ENCODE data around the gene TEDC2. TPM values are rescaled to one million over a fixed set of nuclear protein-coding genes. Genes with fewer than 3 reads are reported as not detected.

Gene TEDC2
- total and polyA plus RNA-seq, 10 of the 15 experiments (the other 5 are each of a cell fraction or from before 2014, with no cell fraction given): 0.23 to 47.9 (median 19.1) TPM

GRCh38 chr16:2475413-2476344 lies 15.8 kb downstream of the TEDC2 start:
- RAD21 ChIA-PET (ENCODE audit: unreplicated experiment): interaction anchor here (0.6 to 1.8 kb wide), 4 partner anchors 11 to 129 kb away, joined by 5 to 8 read pairs (median 6); partner anchors contain the start of genes CCNF and TEDC2
- H3K4me3 ChIP-seq: peak overlapping the region; percentile 71
- POLR2A ChIA-PET: interaction anchor here (0.6 to 1.1 kb wide), 5 partner anchors 10 to 163 kb away, joined by 3 to 8 read pairs (median 6); no protein-coding TSS in a partner anchor
- no peaks in the 10 kb centered on the region for H3K79me2 ChIP-seq (ENCODE audit: control insufficient read depth, insufficient read depth, low read length)
- SMC1A ChIA-PET (ENCODE audit: uncharacterized antibody, unreplicated experiment): no interaction called here
- WGBS (ENCODE audit: insufficient coverage, insufficient replicate concordance, low lambda C conversion rate, missing lambda C conversion rate): 23% methylated on average over 40 of the region's 55 CpGs
- H2AFZ ChIP-seq (ENCODE audit: control insufficient read depth, low read depth, low read length): peak overlapping the region; percentile 63
- H3K4me1 ChIP-seq (ENCODE audit: control insufficient read depth, insufficient read depth, low read length): peaks cover 12% of the 10 kb centered on the region
- 0 out of 2 replicates have a peak, but pooled peaks have one; percentile 39 for TF ChIP-seq TCF12 (IDR thresholded peaks at IDR 0.05; ENCODE audit: low read depth, low read length)
- TF ChIP-seq SUZ12 (IDR thresholded peaks at IDR 0.05; ENCODE audit: unreplicated experiment): no peak
- 0 out of 2 replicates have a peak, but pooled peaks have one; percentile 26 for TF ChIP-seq NR2C1 (IDR thresholded peaks at IDR 0.05)
- TF ChIP-seq NR2F1 (conservative IDR thresholded peaks at IDR 0.05): 0 out of 2 replicates have a peak, but pooled peaks have one; percentile 15
- no peak for DNase-seq (ENCODE audit: low read depth, low spot score)
- CTCF ChIA-PET: interaction anchor here (0.8 to 1.6 kb wide), 5 partner anchors 11 to 45 kb away, joined by 3 to 8 read pairs (median 4); partner anchors contain the start of gene TEDC2
- peak overlapping the region; percentile 65; the same call in 1 of the 2 replicates for H3K9ac ChIP-seq (ENCODE audit: control insufficient read depth, insufficient read depth, low read length)
- no peaks in the 10 kb centered on the region for H3K36me3 ChIP-seq (ENCODE audit: control insufficient read depth in 2 of 2, insufficient read depth in 2 of 2, low read length in 1 of 2)
- H4K20me1 ChIP-seq (ENCODE audit: control insufficient read depth, insufficient read depth): no peaks in the 10 kb centered on the region
- no peaks in the 10 kb centered on the region for H3K9me3 ChIP-seq (replicated peaks; ENCODE audit: control insufficient read depth, insufficient read depth, low read length)
- ATAC-seq: 0 out of 3 replicates have a peak, but pooled peaks have one; percentile 7
- in situ Hi-C loops (cut with MboI): no loop called here
- peak overlapping the region; percentile 86 for H3K4me2 ChIP-seq (ENCODE audit: control insufficient read depth, insufficient read depth)
- no peak for FAIRE-seq
- intact Hi-C loops (cut with micrococcal nuclease; ENCODE audit: unreplicated experiment): no loop called here
- no TSS peak for BruUV-seq (replicated peaks)
- no peaks in the 10 kb centered on the region for H3K27me3 ChIP-seq (replicated peaks in 1 of 2; ENCODE audit: control insufficient read depth in 2 of 2, insufficient read depth in 2 of 2, low read length in 1 of 2)
- H3K27ac ChIP-seq (ENCODE audit: control insufficient read depth, insufficient read depth): no peak overlapping the region

- ATAC-seq (no peak), FAIRE-seq (no peak), DNase-seq (ENCODE audit: low read depth, low spot score) (no peak)
- H3K9me3 ChIP-seq (replicated peaks; ENCODE audit: control insufficient read depth, insufficient read depth, low read length): no peaks in the 10 kb centered on the region
- POLR2A ChIA-PET: no interaction called here
- H3K4me3 ChIP-seq: no peak overlapping the region
- intact Hi-C loops (cut with micrococcal nuclease; ENCODE audit: unreplicated experiment): no loop called here
- H3K4me1 ChIP-seq (ENCODE audit: control insufficient read depth, insufficient read depth, low read length): peaks cover 12% of the 10 kb centered on the region
- H3K9ac ChIP-seq (ENCODE audit: control insufficient read depth, insufficient read depth, low read length): no peak overlapping the region
- no peaks in the 10 kb centered on the region for H3K27me3 ChIP-seq (replicated peaks in 1 of 2; ENCODE audit: control insufficient read depth in 2 of 2, insufficient read depth in 2 of 2, low read length in 1 of 2)
- BruUV-seq (replicated peaks): no TSS peak
- no peak overlapping the region for H3K27ac ChIP-seq (ENCODE audit: control insufficient read depth, insufficient read depth)
- SMC1A ChIA-PET (ENCODE audit: uncharacterized antibody, unreplicated experiment): no interaction called here
- RAD21 ChIA-PET (ENCODE audit: unreplicated experiment): no interaction called here
- no peak overlapping the region for H2AFZ ChIP-seq (ENCODE audit: control insufficient read depth, low read depth, low read length)
- H3K4me2 ChIP-seq (ENCODE audit: control insufficient read depth, insufficient read depth): no peak overlapping the region
- no peaks in the 10 kb centered on the region for H3K79me2 ChIP-seq (ENCODE audit: control insufficient read depth, insufficient read depth, low read length)
- in situ Hi-C loops (cut with MboI): no loop called here
- no peaks in the 10 kb centered on the region for H4K20me1 ChIP-seq (ENCODE audit: control insufficient read depth, insufficient read depth)
- H3K36me3 ChIP-seq (ENCODE audit: control insufficient read depth in 2 of 2, insufficient read depth in 2 of 2, low read length in 1 of 2): no peaks in the 10 kb centered on the region
- CTCF ChIA-PET: interaction anchor here (2.3 kb wide), 1 partner anchor 11 kb away, joined by 10 read pairs; no protein-coding TSS in a partner anchor
- WGBS (ENCODE audit: insufficient coverage, insufficient replicate concordance, low lambda C conversion rate, missing lambda C conversion rate): 99% methylated on average over 9 of the region's 9 CpGs
- TF ChIP-seq E2F4 (IDR thresholded peaks at IDR 0.05; ENCODE audit: low read depth, low read length): no peak
- no peak for TF ChIP-seq REST (IDR thresholded peaks at IDR 0.05; ENCODE audit: low read depth, low read length)
- no peak for TF ChIP-seq SKIL (IDR thresholded peaks at IDR 0.05; ENCODE audit: low read depth, poor library complexity, severe bottlenecking)
- no peak for TF ChIP-seq RELA (IDR thresholded peaks at IDR 0.05; ENCODE audit: borderline replicate concordance, partially characterized antibody)
Measured at GRCh38 chr16:2476345-2476720, 16.4 kb downstream of the TEDC2 start.

All from GM12878 (cell line).